ENCODE results near the gene CFTR.
A peak's percentile ranks its signal among the peaks of the same experiment; 100 is the strongest.
"Not testable (repeated sequence)": the region's sequence is repeated elsewhere in the genome, so short reads cannot be mapped to it uniquely, and the experiment has no call there.

Gene CFTR

DNA sequence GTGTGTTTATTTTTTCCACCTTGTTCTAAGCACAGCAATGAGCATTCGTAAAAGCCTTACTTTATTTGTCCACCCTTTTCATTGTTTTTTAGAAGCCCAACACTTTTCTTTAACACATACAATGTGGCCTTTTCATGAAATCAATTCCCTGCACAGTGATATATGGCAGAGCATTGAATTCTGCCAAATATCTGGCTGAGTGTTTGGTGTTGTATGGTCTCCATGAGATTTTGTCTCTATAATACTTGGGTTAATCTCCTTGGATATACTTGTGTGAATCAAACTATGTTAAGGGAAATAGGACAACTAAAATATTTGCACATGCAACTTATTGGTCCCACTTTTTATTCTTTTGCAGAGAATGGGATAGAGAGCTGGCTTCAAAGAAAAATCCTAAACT, 28.9 kb downstream of the CFTR start:
- H3K36me3 ChIP-seq (ENCODE audit: insufficient read depth, low read length), result no peaks in the 10 kb centered on the region
- H3K4me1 ChIP-seq (ENCODE audit: insufficient read depth, low read length), result peaks cover 1% of the 10 kb centered on the region; the same call in 1 of the 2 replicates
- H3K9me3 ChIP-seq (ENCODE audit: insufficient read depth, low read length, severe bottlenecking), result no peaks in the 10 kb centered on the region
- ATAC-seq (ENCODE audit: insufficient read depth, low read depth) (no peak), DNase-seq (no peak)
- no peak overlapping the region for H2AFZ ChIP-seq (ENCODE audit: low read depth, low read length)
- H3K9ac ChIP-seq (ENCODE audit: low read depth, low read length), result no peak overlapping the region
- no peaks in the 10 kb centered on the region for H3K27me3 ChIP-seq (ENCODE audit: insufficient read depth, low read length, poor library complexity)
- H3K4me2 ChIP-seq (ENCODE audit: insufficient read depth, low read length), result no peak overlapping the region
- no peaks in the 10 kb centered on the region for H3K79me2 ChIP-seq (ENCODE audit: insufficient read depth, low read length)
- H4K20me1 ChIP-seq (ENCODE audit: insufficient read depth, low read length), result no peaks in the 10 kb centered on the region
- no peak for TF ChIP-seq CTCF (IDR thresholded peaks at IDR 0.05; ENCODE audit: borderline replicate concordance, extremely low read depth, low read length, poor library complexity, severe bottlenecking)
- TF ChIP-seq EZH2 (IDR thresholded peaks at IDR 0.05; ENCODE audit: borderline replicate concordance, low read depth, low read length, severe bottlenecking), result no peak
- H3K27ac ChIP-seq (ENCODE audit: low read length), result no peak overlapping the region
- no peak overlapping the region for H3K4me3 ChIP-seq (ENCODE audit: low read depth in 1 of 2, low read length in 2 of 2)

- H3K79me2 ChIP-seq (ENCODE audit: insufficient read depth, low read length); DNase-seq; H3K27me3 ChIP-seq (ENCODE audit: insufficient read depth, low read length, poor library complexity): not testable (repeated sequence)
Observed at GRCh38 chr7:117517194-117517593, 37.4 kb downstream of the CFTR start.

DNA sequence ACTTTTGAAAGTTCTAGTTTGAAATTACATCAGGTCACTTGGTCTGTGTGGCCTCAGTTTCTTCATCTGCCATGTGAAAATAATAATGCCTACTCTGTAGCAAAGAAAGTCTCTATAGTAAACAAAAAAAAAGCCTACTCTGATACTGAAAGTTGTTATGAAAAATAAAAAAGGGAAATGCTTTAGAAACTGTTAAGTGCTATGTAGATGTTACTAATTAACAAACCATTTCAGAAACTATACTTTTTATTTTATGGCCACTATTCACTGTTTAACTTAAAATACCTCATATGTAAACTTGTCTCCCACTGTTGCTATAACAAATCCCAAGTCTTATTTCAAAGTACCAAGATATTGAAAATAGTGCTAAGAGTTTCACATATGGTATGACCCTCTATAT, 50.6 kb downstream of the CFTR start:
- no peak for DNase-seq
- Histone ChIP-seq H3K36me3 (ENCODE audit: insufficient read depth, low read length) (no peaks in the 10 kb centered on the region), H3K27me3 (ENCODE audit: insufficient read depth, low read length, poor library complexity) (no peaks in the 10 kb centered on the region), H3K9me3 (ENCODE audit: insufficient read depth, low read length, severe bottlenecking) (no peaks in the 10 kb centered on the region), H3K9ac (ENCODE audit: low read depth, low read length) (no peak overlapping the region), H3K4me1 (ENCODE audit: insufficient read depth, low read length) (peaks cover 14% of the 10 kb centered on the region), H3K79me2 (ENCODE audit: insufficient read depth, low read length) (no peaks in the 10 kb centered on the region), H4K20me1 (ENCODE audit: insufficient read depth, low read length) (no peaks in the 10 kb centered on the region), H2AFZ (ENCODE audit: low read depth, low read length) (0 out of 2 replicates have a peak overlapping the region, but pooled peaks have one; percentile 4), H3K4me2 (ENCODE audit: insufficient read depth, low read length) (no peak overlapping the region), H3K27ac (ENCODE audit: low read length) (no peak overlapping the region), H3K4me3 (ENCODE audit: low read depth in 1 of 2, low read length in 2 of 2) (no peak overlapping the region)
- no peak for TF ChIP-seq CTCF (IDR thresholded peaks at IDR 0.05; ENCODE audit: borderline replicate concordance, extremely low read depth, low read length, poor library complexity, severe bottlenecking)
- TF ChIP-seq EZH2 (IDR thresholded peaks at IDR 0.05; ENCODE audit: borderline replicate concordance, low read depth, low read length, severe bottlenecking), result no peak
- no peak for ATAC-seq (ENCODE audit: insufficient read depth, low read depth)

More at GRCh38 chr7:117517194-117517593, 37.4 kb downstream of the CFTR start:
- H3K36me3 ChIP-seq (ENCODE audit: insufficient read depth, low read length); H4K20me1 ChIP-seq (ENCODE audit: insufficient read depth, low read length); H3K9me3 ChIP-seq (ENCODE audit: insufficient read depth, low read length, severe bottlenecking); H2AFZ ChIP-seq (ENCODE audit: low read depth, low read length); H3K9ac ChIP-seq (ENCODE audit: low read depth, low read length); H3K4me2 ChIP-seq (ENCODE audit: insufficient read depth, low read length); H3K27ac ChIP-seq (ENCODE audit: low read length); H3K4me1 ChIP-seq (ENCODE audit: insufficient read depth, low read length); ATAC-seq (ENCODE audit: insufficient read depth, low read depth); H3K4me3 ChIP-seq (ENCODE audit: low read depth in 1 of 2, low read length in 2 of 2): not testable (repeated sequence)

- TF ChIP-seq EZH2 (IDR thresholded peaks at IDR 0.05; ENCODE audit: borderline replicate concordance, low read depth, low read length, severe bottlenecking) (no peak), CTCF (IDR thresholded peaks at IDR 0.05; ENCODE audit: borderline replicate concordance, extremely low read depth, low read length, poor library complexity, severe bottlenecking) (no peak)
Observed at GRCh38 chr7:117531595-117532244, 51.9 kb downstream of the CFTR start.

More at GRCh38 chr7:117531595-117532244, 51.9 kb downstream of the CFTR start:
- Histone ChIP-seq H3K36me3 (ENCODE audit: insufficient read depth, low read length) (no peaks in the 10 kb centered on the region), H3K4me1 (ENCODE audit: insufficient read depth, low read length) (peaks cover 14% of the 10 kb centered on the region), H3K4me2 (ENCODE audit: insufficient read depth, low read length) (no peak overlapping the region), H3K27me3 (ENCODE audit: insufficient read depth, low read length, poor library complexity) (no peaks in the 10 kb centered on the region), H2AFZ (ENCODE audit: low read depth, low read length) (0 out of 2 replicates have a peak overlapping the region, but pooled peaks have one; percentile 3), H3K9ac (ENCODE audit: low read depth, low read length) (no peak overlapping the region), H3K27ac (ENCODE audit: low read length) (no peak overlapping the region), H3K9me3 (ENCODE audit: insufficient read depth, low read length, severe bottlenecking) (no peaks in the 10 kb centered on the region), H4K20me1 (ENCODE audit: insufficient read depth, low read length) (no peaks in the 10 kb centered on the region), H3K4me3 (ENCODE audit: low read depth in 1 of 2, low read length in 2 of 2) (no peak overlapping the region), H3K79me2 (ENCODE audit: insufficient read depth, low read length) (no peaks in the 10 kb centered on the region)
- ATAC-seq (ENCODE audit: insufficient read depth, low read depth) (no peak), DNase-seq (no peak)

All from DND-41 (cell line).